Measurements from ENCODE around the gene OPTC.
"Not testable (repeated sequence)": the region's sequence is repeated elsewhere in the genome, so short reads cannot be mapped to it uniquely, and the experiment has no call there.

The OPTC gene, protein sequence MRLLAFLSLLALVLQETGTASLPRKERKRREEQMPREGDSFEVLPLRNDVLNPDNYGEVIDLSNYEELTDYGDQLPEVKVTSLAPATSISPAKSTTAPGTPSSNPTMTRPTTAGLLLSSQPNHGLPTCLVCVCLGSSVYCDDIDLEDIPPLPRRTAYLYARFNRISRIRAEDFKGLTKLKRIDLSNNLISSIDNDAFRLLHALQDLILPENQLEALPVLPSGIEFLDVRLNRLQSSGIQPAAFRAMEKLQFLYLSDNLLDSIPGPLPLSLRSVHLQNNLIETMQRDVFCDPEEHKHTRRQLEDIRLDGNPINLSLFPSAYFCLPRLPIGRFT

DNA sequence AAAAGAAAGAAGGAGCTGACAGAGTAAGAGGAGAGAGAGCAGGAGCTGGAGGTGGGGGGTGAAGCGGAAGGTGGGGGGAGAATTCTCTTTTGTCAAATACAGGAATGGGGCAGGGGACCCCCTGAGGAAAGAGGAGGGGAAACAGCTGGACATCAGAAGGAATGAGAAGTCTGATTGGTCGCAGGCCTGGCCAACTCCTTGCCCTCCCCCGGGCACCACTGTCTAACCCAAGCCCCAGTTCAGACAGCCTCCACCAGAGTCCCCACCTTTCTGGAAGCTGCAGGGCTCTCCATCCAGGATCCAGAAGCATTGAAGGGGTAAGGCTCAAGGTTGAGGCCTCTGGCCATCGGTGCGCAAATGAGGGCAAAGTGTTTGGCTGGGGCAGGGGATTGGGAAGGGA, at the start of gene OPTC:
TSS of gene OPTC (plus strand) at position 253 of the 400 bp plus-strand sequence. CDS start 1,853 bp downstream, outside the sequence.
- Histone ChIP-seq H3K27me3 (ENCODE audit: insufficient read depth, low read depth, severe bottlenecking) (no peaks in the 10 kb centered on the region), H3K9me3 (ENCODE audit: severe bottlenecking) (no peaks in the 10 kb centered on the region), H3K4me3 (ENCODE audit: low read depth, low read length) (no peak within 1 kb of the TSS), H3K36me3 (no peaks in the 10 kb centered on the region), H3K27ac (no peak within 1 kb of the TSS)
- TF ChIP-seq, protein P1, sequence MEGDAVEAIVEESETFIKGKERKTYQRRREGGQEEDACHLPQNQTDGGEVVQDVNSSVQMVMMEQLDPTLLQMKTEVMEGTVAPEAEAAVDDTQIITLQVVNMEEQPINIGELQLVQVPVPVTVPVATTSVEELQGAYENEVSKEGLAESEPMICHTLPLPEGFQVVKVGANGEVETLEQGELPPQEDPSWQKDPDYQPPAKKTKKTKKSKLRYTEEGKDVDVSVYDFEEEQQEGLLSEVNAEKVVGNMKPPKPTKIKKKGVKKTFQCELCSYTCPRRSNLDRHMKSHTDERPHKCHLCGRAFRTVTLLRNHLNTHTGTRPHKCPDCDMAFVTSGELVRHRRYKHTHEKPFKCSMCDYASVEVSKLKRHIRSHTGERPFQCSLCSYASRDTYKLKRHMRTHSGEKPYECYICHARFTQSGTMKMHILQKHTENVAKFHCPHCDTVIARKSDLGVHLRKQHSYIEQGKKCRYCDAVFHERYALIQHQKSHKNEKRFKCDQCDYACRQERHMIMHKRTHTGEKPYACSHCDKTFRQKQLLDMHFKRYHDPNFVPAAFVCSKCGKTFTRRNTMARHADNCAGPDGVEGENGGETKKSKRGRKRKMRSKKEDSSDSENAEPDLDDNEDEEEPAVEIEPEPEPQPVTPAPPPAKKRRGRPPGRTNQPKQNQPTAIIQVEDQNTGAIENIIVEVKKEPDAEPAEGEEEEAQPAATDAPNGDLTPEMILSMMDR (IDR thresholded peaks at IDR 0.05; ENCODE audit: low read depth, low read length) = no peak
- DNase-seq = no peak

DNA sequence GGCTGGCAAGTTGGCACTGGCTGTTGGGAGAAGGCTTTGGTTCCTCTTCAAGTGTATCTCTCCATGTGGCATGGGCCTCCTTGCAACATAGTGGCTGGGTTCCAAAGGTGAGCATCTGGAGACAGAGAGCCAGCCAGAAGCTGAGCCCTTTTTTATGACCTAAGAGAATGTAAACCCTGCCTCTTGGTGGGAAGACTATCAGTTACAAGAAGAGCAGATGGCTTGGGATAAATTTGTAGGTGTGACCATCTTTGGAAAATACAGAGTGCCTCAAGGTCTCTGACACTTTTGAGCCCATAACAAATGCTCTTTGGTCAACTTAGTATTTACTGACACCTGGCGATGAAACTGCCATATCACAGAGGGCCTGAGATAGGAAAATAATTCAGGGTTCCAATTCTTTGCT, 49.8 kb upstream of the OPTC start:
- DNase-seq = peak; percentile 78
- H3K27me3 ChIP-seq (ENCODE audit: insufficient read depth, low read depth, severe bottlenecking) = peaks cover 19% of the 10 kb centered on the region
- TF ChIP-seq, protein P1 (IDR thresholded peaks at IDR 0.05; ENCODE audit: low read depth, low read length) = peak; percentile 71
- H3K9me3 ChIP-seq (ENCODE audit: severe bottlenecking) = peaks cover 13% of the 10 kb centered on the region
- no peak overlapping the region for H3K27ac ChIP-seq
- H3K36me3 ChIP-seq = no peaks in the 10 kb centered on the region
- H3K4me3 ChIP-seq (ENCODE audit: low read depth, low read length) = no peak overlapping the region

DNA sequence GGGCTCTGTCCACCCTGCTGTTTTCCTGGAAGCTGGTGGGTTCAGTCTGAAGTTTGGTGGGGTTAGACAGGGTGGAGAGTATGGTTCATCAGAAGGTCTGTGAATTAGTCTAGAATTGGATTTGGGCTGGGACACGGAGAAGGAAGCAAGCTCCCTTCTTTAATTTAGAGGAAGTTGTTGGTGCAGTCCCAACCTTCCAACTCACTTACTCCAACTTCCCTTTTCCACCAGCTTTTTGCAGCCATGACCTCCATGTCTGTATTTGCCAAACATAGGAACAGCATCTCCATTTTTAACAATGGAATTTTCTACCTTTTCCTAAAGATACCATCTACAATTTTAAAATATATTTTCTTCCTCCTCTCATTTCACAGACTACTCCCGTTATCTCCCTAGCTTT, 46.8 kb upstream of the OPTC start:
- Histone ChIP-seq H3K9me3 (ENCODE audit: severe bottlenecking) (peaks cover 13% of the 10 kb centered on the region), H3K27me3 (ENCODE audit: insufficient read depth, low read depth, severe bottlenecking) (no peaks in the 10 kb centered on the region), H3K4me3 (ENCODE audit: low read depth, low read length) (no peak overlapping the region), H3K27ac (no peak overlapping the region), H3K36me3 (no peaks in the 10 kb centered on the region)
- TF ChIP-seq, protein P1 (IDR thresholded peaks at IDR 0.05; ENCODE audit: low read depth, low read length) = no peak
- DNase-seq = no peak

DNA sequence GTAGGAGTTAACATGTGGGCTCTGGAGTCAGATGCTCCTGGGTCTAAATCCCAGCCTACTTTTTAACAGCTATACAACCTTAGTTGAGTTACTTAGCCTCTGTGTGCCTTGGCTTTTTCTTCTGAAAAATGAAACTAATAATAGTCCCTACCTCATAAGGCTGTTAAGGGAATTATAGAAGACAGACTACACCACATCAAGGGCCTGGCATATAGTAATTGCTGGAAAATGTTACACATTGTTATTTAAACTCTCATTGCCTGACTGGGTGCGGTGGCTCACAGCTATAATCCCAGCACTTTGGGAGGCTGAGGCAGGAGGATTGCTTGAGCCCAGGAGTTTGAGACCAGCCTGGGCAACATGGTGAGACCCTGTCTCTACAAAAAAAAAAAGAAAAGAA, 46.4 kb upstream of the OPTC start:
- not testable (repeated sequence) for H3K36me3 ChIP-seq; H3K27me3 ChIP-seq (ENCODE audit: insufficient read depth, low read depth, severe bottlenecking); DNase-seq; H3K27ac ChIP-seq; H3K4me3 ChIP-seq (ENCODE audit: low read depth, low read length)
- peaks cover 13% of the 10 kb centered on the region for H3K9me3 ChIP-seq (ENCODE audit: severe bottlenecking)

DNA sequence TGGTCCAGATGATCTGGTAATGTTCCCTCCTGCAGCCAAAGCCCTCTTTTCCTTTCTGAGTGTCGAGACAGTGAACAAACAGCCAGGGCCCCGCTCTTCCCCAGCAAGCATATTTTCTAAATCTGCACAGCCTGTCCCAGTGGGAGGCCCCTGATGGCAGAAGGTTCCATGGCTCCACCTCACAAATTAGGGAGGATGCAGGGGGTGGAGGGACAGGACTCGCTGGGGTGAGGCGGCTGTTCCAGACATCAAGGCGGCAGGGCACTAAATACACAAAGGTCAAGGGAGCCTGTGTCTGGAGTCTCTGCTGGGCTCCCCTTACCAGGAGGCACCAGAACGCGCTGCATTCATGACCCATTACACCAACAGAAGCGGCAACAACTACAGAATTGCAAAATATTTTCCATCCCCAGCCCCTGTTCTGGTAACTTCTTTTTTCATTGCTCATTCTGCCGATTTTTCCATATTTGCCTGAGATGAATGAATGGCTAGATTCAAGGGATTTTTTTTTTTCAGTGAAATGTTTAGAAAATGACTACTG, 45.4 kb upstream of the OPTC start:
- Histone ChIP-seq H3K27me3 (ENCODE audit: insufficient read depth, low read depth, severe bottlenecking) (no peaks in the 10 kb centered on the region), H3K4me3 (ENCODE audit: low read depth, low read length) (no peak overlapping the region), H3K9me3 (ENCODE audit: severe bottlenecking) (peaks cover 13% of the 10 kb centered on the region), H3K36me3 (no peaks in the 10 kb centered on the region), H3K27ac (no peak overlapping the region)
- no peak for DNase-seq
- TF ChIP-seq, protein P1 (IDR thresholded peaks at IDR 0.05; ENCODE audit: low read depth, low read length) = no peak

DNA sequence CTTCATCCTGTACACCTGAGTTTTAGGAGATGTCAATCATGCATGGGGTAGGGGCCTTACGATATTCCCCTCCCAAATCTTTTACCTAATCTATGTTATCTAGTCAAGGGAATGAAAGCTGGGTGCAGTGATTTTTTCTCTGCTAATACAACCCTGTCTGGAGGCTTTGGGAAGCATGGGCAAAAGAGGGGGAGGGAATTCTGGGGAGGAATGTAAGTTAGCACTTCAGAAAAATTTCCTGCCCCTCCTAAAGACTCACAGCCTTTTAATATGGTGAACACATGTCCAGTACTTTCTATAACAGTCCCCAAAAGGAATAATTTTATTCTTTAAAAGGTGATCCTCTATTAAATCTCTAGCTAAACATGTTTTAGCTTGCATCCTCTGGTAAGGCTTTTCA, 44.0 kb upstream of the OPTC start:
- H3K36me3 ChIP-seq = no peaks in the 10 kb centered on the region
- peaks cover 11% of the 10 kb centered on the region for H3K9me3 ChIP-seq (ENCODE audit: severe bottlenecking)
- H3K4me3 ChIP-seq (ENCODE audit: low read depth, low read length) = no peak overlapping the region
- TF ChIP-seq, protein P1 (IDR thresholded peaks at IDR 0.05; ENCODE audit: low read depth, low read length) = no peak
- no peaks in the 10 kb centered on the region for H3K27me3 ChIP-seq (ENCODE audit: insufficient read depth, low read depth, severe bottlenecking)
- H3K27ac ChIP-seq = no peak overlapping the region
- DNase-seq = no peak

All from WERI-Rb-1 (cell line).